Activated effector memory CD4-positive, alpha-beta T cell treated with Interleukin-2 at 50 U/mL for 16 hours (primary cell): Measurements from ENCODE around the gene LHFPL3.
A peak's percentile ranks its signal among the peaks of the same experiment; 100 is the strongest.

ENCODE experiments used
- DNase-seq: peaks from one replicate; pipeline ENCODE4 v3.0.0-alpha.2; 2020

The LHFPL3 gene

GRCh38 chr7:104857458-104858425 lies 529.3 kb downstream of the LHFPL3 start:
- no peak for DNase-seq

- DNase-seq, result no peak
Observed at GRCh38 chr7:104859754-104860426, 531.5 kb downstream of the LHFPL3 start.

- no peak for DNase-seq
Observed at GRCh38 chr7:104861729-104862390, 533.5 kb downstream of the LHFPL3 start.

GRCh38 chr7:104862719-104863118 lies 534.3 kb downstream of the LHFPL3 start:
- DNase-seq, result no peak

GRCh38 chr7:104873401-104873800 lies 545.0 kb downstream of the LHFPL3 start:
- DNase-seq, result no peak

GRCh38 chr7:104878577-104878976 lies 550.2 kb downstream of the LHFPL3 start:
- DNase-seq, result no peak

- no peak for DNase-seq
Observed at GRCh38 chr7:104883248-104883717, 554.9 kb downstream of the LHFPL3 start.

- peak; percentile 58 for DNase-seq
Observed at GRCh38 chr7:104883718-104884452, 555.5 kb downstream of the LHFPL3 start.

GRCh38 chr7:104886651-104887050 lies 558.2 kb downstream of the LHFPL3 start:
- DNase-seq, result no peak

- DNase-seq, result no peak
Observed at GRCh38 chr7:104890216-104890615, 561.8 kb downstream of the LHFPL3 start.

GRCh38 chr7:104891949-104892348 lies 563.5 kb downstream of the LHFPL3 start:
- no peak for DNase-seq

- DNase-seq, result no peak
Observed at GRCh38 chr7:104894314-104894713, 565.9 kb downstream of the LHFPL3 start.

- DNase-seq, result no peak
Observed at GRCh38 chr7:104894726-104895521, 566.5 kb downstream of the LHFPL3 start.

GRCh38 chr7:104895522-104896236 lies 567.3 kb downstream of the LHFPL3 start:
- DNase-seq, result no peak

GRCh38 chr7:104898434-104898833 lies 570.0 kb downstream of the LHFPL3 start:
- DNase-seq, result no peak

- DNase-seq, result no peak
Observed at GRCh38 chr7:104900525-104901239, 572.3 kb downstream of the LHFPL3 start.

GRCh38 chr7:104901240-104901619 lies 572.8 kb downstream of the LHFPL3 start:
- no peak for DNase-seq

- DNase-seq, result no peak
Observed at GRCh38 chr7:104902183-104902582, 573.8 kb downstream of the LHFPL3 start.

GRCh38 chr7:104903044-104903443 lies 574.6 kb downstream of the LHFPL3 start:
- DNase-seq, result no peak

- no peak for DNase-seq
Observed at GRCh38 chr7:104903846-104904245, 575.4 kb downstream of the LHFPL3 start.
